Measurements from ENCODE around the gene GALNS.

Gene GALNS

GRCh38 chr16:88807626-88808453, 48.9 kb downstream of the GALNS start:
- Histone ChIP-seq H3K4me3 (ENCODE audit: low read depth in 1 of 2, low read length in 2 of 2) (peak overlapping the region in 1 of 2 experiments; percentile 2; a peak in 1 of 4 replicates), H3K4me2 (ENCODE audit: insufficient read depth, low read length) (peak overlapping the region; percentile 87), H3K36me3 (ENCODE audit: insufficient read depth, low read length) (peaks cover 69% of the 10 kb centered on the region), H3K9ac (ENCODE audit: low read depth, low read length) (peak overlapping the region; percentile 90), H3K79me2 (ENCODE audit: insufficient read depth, low read length) (peaks cover 86% of the 10 kb centered on the region), H3K27ac (ENCODE audit: low read length) (no peak overlapping the region), H4K20me1 (ENCODE audit: insufficient read depth, low read length) (peaks cover 70% of the 10 kb centered on the region), H3K4me1 (ENCODE audit: insufficient read depth, low read length) (peaks cover 76% of the 10 kb centered on the region), H2AFZ (ENCODE audit: low read depth, low read length) (no peak overlapping the region), H3K27me3 (ENCODE audit: insufficient read depth, low read length, poor library complexity) (no peaks in the 10 kb centered on the region), H3K9me3 (ENCODE audit: insufficient read depth, low read length, severe bottlenecking) (no peaks in the 10 kb centered on the region)
- ATAC-seq (ENCODE audit: insufficient read depth, low read depth) (no peak), DNase-seq (no peak)
- TF ChIP-seq CTCF (IDR thresholded peaks at IDR 0.05; ENCODE audit: borderline replicate concordance, extremely low read depth, low read length, poor library complexity, severe bottlenecking) = no peak
- no peak for TF ChIP-seq EZH2 (IDR thresholded peaks at IDR 0.05; ENCODE audit: borderline replicate concordance, low read depth, low read length, severe bottlenecking)

- peaks cover 69% of the 10 kb centered on the region for H3K36me3 ChIP-seq (ENCODE audit: insufficient read depth, low read length)
These were observed 49.6 kb downstream of the GALNS start for GRCh38 chr16:88807142-88807625.

GRCh38 chr16:88806491-88807111, 50.1 kb downstream of the GALNS start:
- peaks cover 70% of the 10 kb centered on the region for H4K20me1 ChIP-seq (ENCODE audit: insufficient read depth, low read length)
- no peak overlapping the region for H2AFZ ChIP-seq (ENCODE audit: low read depth, low read length)
- peak overlapping the region; percentile 90 for H3K9ac ChIP-seq (ENCODE audit: low read depth, low read length)
- H3K36me3 ChIP-seq (ENCODE audit: insufficient read depth, low read length) = peaks cover 72% of the 10 kb centered on the region
- H3K4me1 ChIP-seq (ENCODE audit: insufficient read depth, low read length) = peaks cover 73% of the 10 kb centered on the region
- H3K9me3 ChIP-seq (ENCODE audit: insufficient read depth, low read length, severe bottlenecking) = no peaks in the 10 kb centered on the region
- TF ChIP-seq CTCF (IDR thresholded peaks at IDR 0.05; ENCODE audit: borderline replicate concordance, extremely low read depth, low read length, poor library complexity, severe bottlenecking) (no peak), EZH2 (IDR thresholded peaks at IDR 0.05; ENCODE audit: borderline replicate concordance, low read depth, low read length, severe bottlenecking) (no peak)
- no peaks in the 10 kb centered on the region for H3K27me3 ChIP-seq (ENCODE audit: insufficient read depth, low read length, poor library complexity)
- peak overlapping the region; percentile 95; the same call in 1 of the 2 replicates for H3K27ac ChIP-seq (ENCODE audit: low read length)
- H3K4me2 ChIP-seq (ENCODE audit: insufficient read depth, low read length) = peak overlapping the region; percentile 87
- no peak for DNase-seq
- ATAC-seq (ENCODE audit: insufficient read depth, low read depth) = no peak
- peaks cover 94% of the 10 kb centered on the region for H3K79me2 ChIP-seq (ENCODE audit: insufficient read depth, low read length)
- 0 out of 4 replicates have a peak overlapping the region, but pooled peaks of 1 of the 2 experiments have one; percentile 12 for H3K4me3 ChIP-seq (ENCODE audit: low read depth in 1 of 2, low read length in 2 of 2)

More at GRCh38 chr16:88807142-88807625, 49.6 kb downstream of the GALNS start:
- no peak for TF ChIP-seq CTCF (IDR thresholded peaks at IDR 0.05; ENCODE audit: borderline replicate concordance, extremely low read depth, low read length, poor library complexity, severe bottlenecking)
- TF ChIP-seq EZH2 (IDR thresholded peaks at IDR 0.05; ENCODE audit: borderline replicate concordance, low read depth, low read length, severe bottlenecking) = no peak
- H3K9ac ChIP-seq (ENCODE audit: low read depth, low read length) = peak overlapping the region; percentile 90
- H3K4me2 ChIP-seq (ENCODE audit: insufficient read depth, low read length) = peak overlapping the region; percentile 87
- peak overlapping the region in 1 of 2 experiments; percentile 12; a peak in 1 of 4 replicates for H3K4me3 ChIP-seq (ENCODE audit: low read depth in 1 of 2, low read length in 2 of 2)
- DNase-seq (no peak), ATAC-seq (ENCODE audit: insufficient read depth, low read depth) (no peak)
- peaks cover 92% of the 10 kb centered on the region for H3K79me2 ChIP-seq (ENCODE audit: insufficient read depth, low read length)
- peaks cover 71% of the 10 kb centered on the region for H3K4me1 ChIP-seq (ENCODE audit: insufficient read depth, low read length)
- no peaks in the 10 kb centered on the region for H3K9me3 ChIP-seq (ENCODE audit: insufficient read depth, low read length, severe bottlenecking)
- peaks cover 70% of the 10 kb centered on the region for H4K20me1 ChIP-seq (ENCODE audit: insufficient read depth, low read length)
- H3K27me3 ChIP-seq (ENCODE audit: insufficient read depth, low read length, poor library complexity) = no peaks in the 10 kb centered on the region
- H2AFZ ChIP-seq (ENCODE audit: low read depth, low read length) = no peak overlapping the region
- no peak overlapping the region for H3K27ac ChIP-seq (ENCODE audit: low read length)

Measured in DND-41 (cell line).